Measurements from ENCODE around the gene SFI1. TPM values are rescaled to one million over a fixed set of nuclear protein-coding genes. Genes with fewer than 3 reads are reported as not detected.

Gene SFI1
- total and polyA plus RNA-seq, 2 of the 8 experiments (the other 6 are each of a cell fraction or from before 2014, with no cell fraction given) = 10.4 to 30.1 TPM

DNA sequence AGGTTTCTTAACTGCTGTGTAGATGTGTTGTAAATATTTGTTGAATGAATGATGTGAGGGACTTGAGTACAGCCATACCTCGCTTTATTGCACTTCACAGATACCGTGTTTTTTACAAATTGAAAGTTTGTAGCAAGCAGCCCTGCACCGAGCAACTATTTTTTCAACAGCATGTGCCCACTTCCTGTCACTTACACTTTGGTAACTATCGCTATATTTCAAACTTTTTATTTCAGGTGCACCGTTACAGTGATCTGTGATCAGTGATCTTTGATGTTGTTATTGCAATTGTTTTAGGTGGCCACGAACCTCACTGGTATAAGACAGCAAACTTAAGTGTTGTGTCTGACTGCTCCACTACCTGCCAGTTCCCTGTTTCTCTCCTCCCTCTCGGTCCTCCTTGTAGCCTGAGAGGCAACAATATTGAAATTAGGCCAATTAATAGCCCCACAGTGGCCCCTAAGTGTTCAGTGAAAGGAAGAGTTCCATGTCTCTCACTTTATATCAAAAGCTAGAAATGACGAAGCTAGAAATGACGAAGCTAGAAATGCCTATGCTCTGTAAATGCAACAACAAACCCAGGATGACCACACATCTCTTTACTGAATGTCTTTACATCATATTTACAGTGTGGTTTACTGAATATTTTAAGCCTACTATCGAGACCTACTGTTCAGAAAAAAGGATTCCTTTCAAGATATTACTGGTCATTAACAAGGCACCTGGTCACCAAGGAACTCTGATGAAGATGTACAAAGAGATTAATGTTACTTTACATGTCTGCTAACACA, 1.0 kb downstream of the SFI1 start:
- no peaks in the 10 kb centered on the region for H3K79me1 ChIP-seq (ENCODE audit: low read depth, low read length)
- no peaks in the 10 kb centered on the region for H4K20me1 ChIP-seq (replicated peaks in 1 of 2; ENCODE audit: control insufficient read depth in 1 of 2, insufficient read depth in 2 of 2, low read length in 2 of 2)
- no peak overlapping the region for H2BK120ac ChIP-seq (replicated peaks; ENCODE audit: low read depth, low read length)
- no peak overlapping the region for H3K56ac ChIP-seq (replicated peaks; ENCODE audit: insufficient read length, low read depth, low read length)
- H2AFZ ChIP-seq (ENCODE audit: low read length) = no peak overlapping the region
- no peak overlapping the region for H3K14ac ChIP-seq (ENCODE audit: insufficient read length)
- peaks cover 0 to 5% of the 10 kb centered on the region in 2 experiments; a peak in 1 of 4 replicates for H3K9me3 ChIP-seq (ENCODE audit: insufficient read depth in 2 of 2, low read depth in 1 of 2, low read length in 1 of 2)
- peak overlapping the region in 2 of 4 experiments; percentile 4 to 11; a peak in 2 of 7 replicates for H3K9ac ChIP-seq (replicated peaks in 1 of 4; ENCODE audit: extremely low read depth in 1 of 4, low read depth in 3 of 4, low read length in 3 of 4)
- no peak overlapping the region for H2BK5ac ChIP-seq (ENCODE audit: low read depth, low read length)
- no peak overlapping the region for H3K4ac ChIP-seq (replicated peaks; ENCODE audit: insufficient read length, low read depth, low read length)
- 77% methylated on average over 10 of the region's 10 CpGs; no CpG with 5 or more reads in 1 of the 2 experiments for WGBS, 2 experiments (ENCODE audit: extremely low coverage in 1 of 2, insufficient coverage in 1 of 2, insufficient read length in 1 of 2, insufficient replicate concordance in 2 of 2, low coverage in 1 of 2, low lambda C conversion rate in 2 of 2, missing lambda C conversion rate in 1 of 2)
- no peak overlapping the region for H4K91ac ChIP-seq (replicated peaks; ENCODE audit: insufficient read length, low read length)
- peaks cover 0 to 5% (median 2%) of the 10 kb centered on the region in 4 experiments; a peak in 1 of 7 replicates for H3K27me3 ChIP-seq (replicated peaks in 1 of 4; ENCODE audit: control insufficient read depth in 3 of 4, extremely low read depth in 1 of 4, insufficient read depth in 3 of 4, low read length in 3 of 4)
- peak overlapping the region; percentile 69 to 78 for H3K4me2 ChIP-seq (ENCODE audit: insufficient read depth in 1 of 2, low read depth in 2 of 2, low read length in 2 of 2)
- ChIA-PET CTCF (ENCODE audit: partially characterized antibody) (interaction anchor here (0.6 kb wide), 1 partner anchor 31 kb away, joined by 5 read pairs; no protein-coding TSS in a partner anchor), POLR2A (ENCODE audit: partially characterized antibody) (no interaction called here)
- no peaks in the 10 kb centered on the region for H3K36me3 ChIP-seq (ENCODE audit: control insufficient read depth in 2 of 4, insufficient read depth in 4 of 4, low read length in 3 of 4)
- H3K23ac ChIP-seq (ENCODE audit: insufficient read length) = no peak overlapping the region
- no peaks in the 10 kb centered on the region; the same call in 1 of the 2 replicates for H3K23me2 ChIP-seq (ENCODE audit: low read depth, low read length)
- H2BK20ac ChIP-seq (ENCODE audit: low read length) = no peak overlapping the region
- H3K4me3 ChIP-seq (ENCODE audit: extremely low read depth in 1 of 4, insufficient read depth in 2 of 4, low read depth in 3 of 4, low read length in 4 of 4) = peak overlapping the region; percentile 61 to 85 (median 76)
- no peak overlapping the region for H2BK15ac ChIP-seq (ENCODE audit: low read length)
- no peak overlapping the region for H4K8ac ChIP-seq (ENCODE audit: extremely low read depth, insufficient read depth, low read length)
- no peak overlapping the region for H2AK5ac ChIP-seq (ENCODE audit: low read depth, low read length)
- FAIRE-seq = no peak
- H3K79me2 ChIP-seq (ENCODE audit: control insufficient read depth in 1 of 2, insufficient read depth in 2 of 2, low read length in 2 of 2) = peaks cover 0 to 5% of the 10 kb centered on the region in 2 experiments; a peak in 1 of 4 replicates
- H3K18ac ChIP-seq (ENCODE audit: extremely low read depth, low read length) = no peak overlapping the region
- DNase-seq (ENCODE audit: low read depth in 1 of 2, low spot score in 2 of 2) = no peak
- no peak overlapping the region for H3K27ac ChIP-seq (ENCODE audit: low read depth, low read length)
- H3K4me1 ChIP-seq (replicated peaks in 1 of 4; ENCODE audit: control insufficient read depth in 3 of 4, insufficient read depth in 4 of 4, low read length in 3 of 4) = peaks cover 0 to 1% (median 0%) of the 10 kb centered on the region in 4 experiments; a peak in 3 of 7 replicates
- H4K5ac ChIP-seq (ENCODE audit: insufficient read length, low read depth, low read length) = no peak overlapping the region
- H2BK12ac ChIP-seq (ENCODE audit: low read depth, low read length) = no peak overlapping the region
- no peak for TF ChIP-seq CBX5 (IDR thresholded peaks at IDR 0.05; ENCODE audit: low read depth, low read length)
- no peak for TF ChIP-seq RFX5 (IDR thresholded peaks at IDR 0.05; ENCODE audit: borderline replicate concordance, low read depth, low read length)
- TF ChIP-seq, protein P1, sequence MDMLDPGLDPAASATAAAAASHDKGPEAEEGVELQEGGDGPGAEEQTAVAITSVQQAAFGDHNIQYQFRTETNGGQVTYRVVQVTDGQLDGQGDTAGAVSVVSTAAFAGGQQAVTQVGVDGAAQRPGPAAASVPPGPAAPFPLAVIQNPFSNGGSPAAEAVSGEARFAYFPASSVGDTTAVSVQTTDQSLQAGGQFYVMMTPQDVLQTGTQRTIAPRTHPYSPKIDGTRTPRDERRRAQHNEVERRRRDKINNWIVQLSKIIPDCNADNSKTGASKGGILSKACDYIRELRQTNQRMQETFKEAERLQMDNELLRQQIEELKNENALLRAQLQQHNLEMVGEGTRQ (IDR thresholded peaks at IDR 0.05; ENCODE audit: low read length) = no peak
- no peak for TF ChIP-seq YY1 (IDR thresholded peaks at IDR 0.05; ENCODE audit: low read depth, low read length)
- TF ChIP-seq EP300 (IDR thresholded peaks at IDR 0.05; ENCODE audit: borderline replicate concordance in 1 of 2, low read depth in 2 of 2, low read length in 2 of 2) = no peak
- no peak for TF ChIP-seq CBX8 (IDR thresholded peaks at IDR 0.05; ENCODE audit: borderline replicate concordance, low read depth, low read length)
- no peak for TF ChIP-seq BACH1 (IDR thresholded peaks at IDR 0.05; ENCODE audit: low read length)
- no peak for TF ChIP-seq SIRT6 (IDR thresholded peaks at IDR 0.05; ENCODE audit: low read length)
- TF ChIP-seq RBBP5 (IDR thresholded peaks at IDR 0.05; ENCODE audit: borderline replicate concordance, low read depth, low read length) = no peak
- TF ChIP-seq KDM1A (IDR thresholded peaks at IDR 0.05; ENCODE audit: borderline replicate concordance, low read length) = no peak
